Measurements from ENCODE around the gene OR52L1.

DNA sequence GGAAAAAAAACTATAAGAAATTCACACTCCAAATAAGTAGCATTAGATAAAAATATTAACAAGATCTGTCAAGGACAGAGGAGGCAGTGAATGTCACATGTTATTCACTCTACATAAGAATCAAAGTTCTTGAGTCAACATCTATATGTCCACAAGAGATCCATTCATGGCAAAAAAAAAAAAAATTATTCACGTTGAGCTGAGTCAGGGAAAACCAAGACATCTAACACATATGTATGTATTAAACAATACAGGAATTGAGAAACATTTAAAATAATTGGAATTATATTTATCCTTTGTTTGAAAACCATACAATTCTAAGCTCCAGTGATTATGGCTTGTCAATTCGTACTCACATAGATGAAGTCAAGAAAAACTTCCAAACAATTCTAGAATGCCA lies 19.8 kb downstream of the OR52L1 start:
- TF ChIP-seq ZNF274 (IDR thresholded peaks at IDR 0.05; ENCODE audit: insufficient read depth, insufficient read length) (no peak), POLR2A (IDR thresholded peaks at IDR 0.05; ENCODE audit: low read depth, low read length) (no peak), NFIC (IDR thresholded peaks at IDR 0.05; ENCODE audit: low read depth, low read length) (no peak), EZH2 (IDR thresholded peaks at IDR 0.05; ENCODE audit: borderline replicate concordance, control insufficient read depth, low read depth, low read length) (no peak), RFX5 (IDR thresholded peaks at IDR 0.05; ENCODE audit: low read depth, low read length) (no peak)
- TF ChIP-seq, protein P1, sequence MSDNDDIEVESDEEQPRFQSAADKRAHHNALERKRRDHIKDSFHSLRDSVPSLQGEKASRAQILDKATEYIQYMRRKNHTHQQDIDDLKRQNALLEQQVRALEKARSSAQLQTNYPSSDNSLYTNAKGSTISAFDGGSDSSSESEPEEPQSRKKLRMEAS (IDR thresholded peaks at IDR 0.05; ENCODE audit: low read depth, low read length) = no peak
- TF ChIP-seq, protein P2, sequence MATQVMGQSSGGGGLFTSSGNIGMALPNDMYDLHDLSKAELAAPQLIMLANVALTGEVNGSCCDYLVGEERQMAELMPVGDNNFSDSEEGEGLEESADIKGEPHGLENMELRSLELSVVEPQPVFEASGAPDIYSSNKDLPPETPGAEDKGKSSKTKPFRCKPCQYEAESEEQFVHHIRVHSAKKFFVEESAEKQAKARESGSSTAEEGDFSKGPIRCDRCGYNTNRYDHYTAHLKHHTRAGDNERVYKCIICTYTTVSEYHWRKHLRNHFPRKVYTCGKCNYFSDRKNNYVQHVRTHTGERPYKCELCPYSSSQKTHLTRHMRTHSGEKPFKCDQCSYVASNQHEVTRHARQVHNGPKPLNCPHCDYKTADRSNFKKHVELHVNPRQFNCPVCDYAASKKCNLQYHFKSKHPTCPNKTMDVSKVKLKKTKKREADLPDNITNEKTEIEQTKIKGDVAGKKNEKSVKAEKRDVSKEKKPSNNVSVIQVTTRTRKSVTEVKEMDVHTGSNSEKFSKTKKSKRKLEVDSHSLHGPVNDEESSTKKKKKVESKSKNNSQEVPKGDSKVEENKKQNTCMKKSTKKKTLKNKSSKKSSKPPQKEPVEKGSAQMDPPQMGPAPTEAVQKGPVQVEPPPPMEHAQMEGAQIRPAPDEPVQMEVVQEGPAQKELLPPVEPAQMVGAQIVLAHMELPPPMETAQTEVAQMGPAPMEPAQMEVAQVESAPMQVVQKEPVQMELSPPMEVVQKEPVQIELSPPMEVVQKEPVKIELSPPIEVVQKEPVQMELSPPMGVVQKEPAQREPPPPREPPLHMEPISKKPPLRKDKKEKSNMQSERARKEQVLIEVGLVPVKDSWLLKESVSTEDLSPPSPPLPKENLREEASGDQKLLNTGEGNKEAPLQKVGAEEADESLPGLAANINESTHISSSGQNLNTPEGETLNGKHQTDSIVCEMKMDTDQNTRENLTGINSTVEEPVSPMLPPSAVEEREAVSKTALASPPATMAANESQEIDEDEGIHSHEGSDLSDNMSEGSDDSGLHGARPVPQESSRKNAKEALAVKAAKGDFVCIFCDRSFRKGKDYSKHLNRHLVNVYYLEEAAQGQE (IDR thresholded peaks at IDR 0.05; ENCODE audit: low read depth, low read length) = no peak
